Heart right ventricle (tissue), 16 donors: ENCODE results near the gene ADARB1. TPM values are rescaled to one million over a fixed set of nuclear protein-coding genes. Genes with fewer than 3 reads are reported as not detected.

Source experiments
- ATAC-seq, 8 donors: fragments of 200-7000 bp; cut with Tn5 transposase; one replicate each; pipeline ENCODE4 v1.9.1; 2020; ENCODE audit warnings: mild to moderate bottlenecking in 8 of 8, moderate library complexity in 8 of 8, moderate number of reproducible peaks in 1 of 8
- DNase-seq, 2 donors: peaks; one replicate each; pipeline ENCODE4 v3.0.0-alpha.2; 2020
- H3K27ac ChIP-seq, 10 donors: fragments of 200-600 bp; sonication (generic) in 2 of 10; one replicate each; pipeline versions ENCODE4 v1.5.0 to v1.8.0; 2020 to 2022; ENCODE audit warnings: mild to moderate bottlenecking in 3 of 10
- H3K27me3 ChIP-seq, 7 donors: fragments of 200-600 bp; one replicate each; pipeline ENCODE4 v1.8.0; 2021 to 2022; ENCODE audit warnings: mild to moderate bottlenecking in 2 of 7
- H3K36me3 ChIP-seq, 9 donors: fragments of 200-600 bp; sonication (generic) in 1 of 9; one replicate each; pipeline versions ENCODE4 v1.5.0 to v1.8.0; 2020 to 2022; ENCODE audit warnings: mild to moderate bottlenecking in 2 of 9
- H3K4me1 ChIP-seq, 9 donors: fragments of 200-600 bp; sonication (generic) in 1 of 9; one replicate each; pipeline versions ENCODE4 v1.5.0 to v1.8.0; 2020 to 2022; ENCODE audit warnings: mild to moderate bottlenecking in 4 of 9
- H3K4me3 ChIP-seq, 10 donors: fragments of 200-600 bp; sonication (generic) in 2 of 10; one replicate each; pipeline versions ENCODE4 v1.5.0 to v1.8.0; 2020 to 2022; ENCODE audit warnings: mild to moderate bottlenecking in 7 of 10, moderate library complexity in 2 of 10
- H3K9me3 ChIP-seq, 11 donors: fragments of 200-600 bp in 10 of 11; sonication (generic) in 2 of 11; one replicate each; pipeline versions ENCODE4 v1.5.0 to v1.8.0; 2013 to 2022; ENCODE audit warnings: mild to moderate bottlenecking in 2 of 11, control low read depth in 1 of 11, moderate library complexity in 1 of 11
- CTCF ChIP-seq, 9 donors: fragments of 200-600 bp; sonication (generic) in 2 of 9; IDR thresholded peaks; one replicate each; pipeline versions ENCODE4 v1.5.0 to v1.8.0; 2021 to 2022; ENCODE audit warnings: antibody characterized with exemption in 9 of 9, mild to moderate bottlenecking in 5 of 9, moderate library complexity in 1 of 9
- WGBS, 2 donors: extraction: QIAGEN DNeasy Blood & Tissue Kit; methylation state at CpG; one replicate each; pipeline ENCODE4 v1.1.7; 2013; ENCODE audit warnings: inconsistent platforms in 1 of 2; 5-methylcytosine and 5-hydroxymethylcytosine counted together
- intact Hi-C, 10 donors: fragments of 100-400 bp; cut with DNase I; formaldehyde crosslinking; loops; one replicate each; pipeline versions ENCODE4 v1.11.1 to v1.14.2; 2022
- polyA plus RNA-seq, 2 donors: library from polyadenylated mRNA; stranded (reverse); fragments of 200-250 nt; gene quantifications; one replicate each; pipeline ENCODE4 v1.2.3, GENCODE V29; 2013
- total RNA-seq, 10 donors: library from RNA; stranded (reverse); fragmentation: NEBNext Ultra II Directional in 3 of 10; extraction: Animal tissue kit (Norgen Biotek cat#: 25700) in 3 of 10; gene quantifications; one replicate each; pipeline versions ENCODE4 v1.2.1 to v1.2.4, GENCODE V29; 2021 to 2023
- donor health status: Arrhythmogenic right ventricular cardiomyopathy.
- donor health status: ischemic (EF 13 %, LVEDD 7.1; RV severe dilation, severe dysfunction).
- donor health status: healthy with polysubstance abuse.
- donor health status: DM: no; HTN: yes; CAD: no.
- donor health status: DM: no; HTN: no; CAD: no.
- donor health status: ischemic (EF 25% LVEDD 6.9; RV normal size, moderate dysfunction).
- donor health status: ischemic (EF 25% LVEDD 5.7; RV mildly dilated, moderate dysfunction).
- donor health status: healthy.
- donor health status: DM: yes; HTN: yes; CAD: no.
- donor health status: Ischemic cardiomyopathy.
- donor health status: ischemic (EF 35%, LVEDD 5.7; RV mildly dilated, moderate dysfunction).
- donor health status: nonischemic (EF 11% LVEDD 7.7; RV severe dilation, severe dysfunction).
- donor health status: DM: yes; HTN: yes; CAD: no.
- donor health status: PGD.
- donor health status: ischemic (EF 29% LVEDD 5.4; RV normal size, mild dysfunction).
- donor health status: nonischemic (EF 23%, LVEDD 6.1; RV moderate dilation, normal function).

ADARB1 gene
- total and polyA plus RNA-seq, 12 donors = 7.4 to 21.2 (median 13.5) TPM

DNA sequence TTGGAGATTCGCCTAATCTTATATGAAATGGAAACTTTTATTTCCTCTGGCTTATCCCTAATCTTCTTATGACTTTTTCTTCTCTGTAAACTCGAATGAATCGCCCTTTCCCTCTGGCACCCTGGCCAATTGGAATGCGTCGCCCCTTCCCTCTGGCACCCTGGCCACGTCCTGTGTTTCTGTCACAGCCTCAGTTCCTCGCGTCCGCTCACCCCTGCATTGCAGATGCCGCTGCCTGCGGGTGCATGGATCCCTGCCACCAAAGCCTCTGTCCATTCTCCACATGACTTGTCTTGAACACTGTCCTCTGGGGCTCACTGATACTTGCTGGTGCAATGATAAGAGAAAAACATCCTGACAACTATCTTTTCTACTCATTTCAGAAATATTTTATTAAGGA, 104.6 kb downstream of the ADARB1 start:
- ATAC-seq (no peak), DNase-seq (no peak)
- peaks cover 0 to 88% (median 11%) of the 10 kb centered on the region in 9 donors for H3K36me3 ChIP-seq
- no peaks in the 10 kb centered on the region for H3K9me3 ChIP-seq
- 92 to 95% methylated on average over 11 of the region's 11 CpGs for WGBS, 2 donors
- H3K27ac ChIP-seq = no peak overlapping the region
- TF ChIP-seq CTCF (IDR thresholded peaks at IDR 0.05) = no peak
- no peaks in the 10 kb centered on the region for H3K27me3 ChIP-seq
- intact Hi-C loops = no loop called here
- no peak overlapping the region for H3K4me3 ChIP-seq
- no peaks in the 10 kb centered on the region for H3K4me1 ChIP-seq

DNA sequence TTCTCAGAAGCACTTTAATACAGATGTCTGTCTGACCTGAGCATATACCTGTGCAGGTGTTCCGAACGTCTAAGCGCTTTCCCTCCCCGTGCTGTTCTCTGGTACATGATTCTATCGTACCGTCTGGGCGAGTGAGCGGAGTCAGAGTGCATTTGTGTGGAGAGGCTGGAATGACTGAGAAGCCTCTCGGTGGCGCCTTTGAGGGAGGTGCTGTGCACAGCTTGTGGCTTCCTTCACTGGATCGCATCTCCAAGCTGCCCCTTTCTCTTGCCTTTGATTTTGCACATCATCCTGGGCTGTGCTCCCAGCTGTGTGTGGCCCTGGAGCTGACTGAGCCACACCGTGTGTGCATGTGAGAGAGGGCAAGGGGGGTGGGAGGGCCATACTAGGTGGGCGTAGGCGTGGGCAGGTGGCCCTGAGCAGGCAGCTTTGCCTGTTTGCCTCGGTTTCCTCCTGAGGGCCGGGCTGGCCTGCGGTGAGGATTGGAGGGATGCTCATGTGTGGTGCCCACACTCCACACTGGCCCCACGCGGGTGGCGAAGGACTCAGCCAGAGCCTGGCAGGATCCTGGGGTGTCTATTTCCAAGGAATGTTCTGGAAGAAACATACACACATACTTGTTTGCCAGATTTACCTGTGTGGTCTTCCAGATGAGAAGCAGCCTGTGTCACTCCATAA, 105.3 kb downstream of the ADARB1 start:
- H3K4me3 ChIP-seq = no peak overlapping the region
- no peak overlapping the region for H3K27ac ChIP-seq
- no peaks in the 10 kb centered on the region for H3K4me1 ChIP-seq
- intact Hi-C loops = no loop called here
- H3K36me3 ChIP-seq = peaks cover 0 to 92% (median 17%) of the 10 kb centered on the region in 9 donors
- DNase-seq (no peak), ATAC-seq (peak in 1 of 8 donors; percentile 14)
- H3K9me3 ChIP-seq = no peaks in the 10 kb centered on the region
- WGBS, 2 donors = 95% methylated on average over 20 of the region's 20 CpGs
- TF ChIP-seq CTCF (IDR thresholded peaks at IDR 0.05) = no peak
- no peaks in the 10 kb centered on the region for H3K27me3 ChIP-seq

DNA sequence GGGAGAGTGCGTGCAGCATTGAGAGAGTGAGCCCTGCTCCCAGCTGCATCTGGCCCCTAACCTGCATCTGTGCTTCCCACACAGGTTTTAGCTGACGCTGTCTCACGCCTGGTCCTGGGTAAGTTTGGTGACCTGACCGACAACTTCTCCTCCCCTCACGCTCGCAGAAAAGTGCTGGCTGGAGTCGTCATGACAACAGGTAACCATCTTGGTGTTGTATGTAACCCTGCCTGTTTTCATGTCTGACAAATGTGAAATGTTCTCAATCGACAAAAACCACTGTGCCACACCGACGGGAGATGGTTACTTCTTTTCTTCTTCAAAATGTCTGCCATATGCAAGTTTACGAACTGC, 105.8 kb downstream of the ADARB1 start:
- H3K4me3 ChIP-seq = no peak overlapping the region
- no peak for TF ChIP-seq CTCF (IDR thresholded peaks at IDR 0.05)
- H3K27ac ChIP-seq = no peak overlapping the region
- no peaks in the 10 kb centered on the region for H3K9me3 ChIP-seq
- WGBS, 2 donors = 90 to 93% methylated on average over 11 of the region's 11 CpGs
- intact Hi-C loops = no loop called here
- no peaks in the 10 kb centered on the region for H3K4me1 ChIP-seq
- H3K36me3 ChIP-seq = peaks cover 0 to 97% (median 22%) of the 10 kb centered on the region in 9 donors
- H3K27me3 ChIP-seq = no peaks in the 10 kb centered on the region
- ATAC-seq (no peak), DNase-seq (no peak)

DNA sequence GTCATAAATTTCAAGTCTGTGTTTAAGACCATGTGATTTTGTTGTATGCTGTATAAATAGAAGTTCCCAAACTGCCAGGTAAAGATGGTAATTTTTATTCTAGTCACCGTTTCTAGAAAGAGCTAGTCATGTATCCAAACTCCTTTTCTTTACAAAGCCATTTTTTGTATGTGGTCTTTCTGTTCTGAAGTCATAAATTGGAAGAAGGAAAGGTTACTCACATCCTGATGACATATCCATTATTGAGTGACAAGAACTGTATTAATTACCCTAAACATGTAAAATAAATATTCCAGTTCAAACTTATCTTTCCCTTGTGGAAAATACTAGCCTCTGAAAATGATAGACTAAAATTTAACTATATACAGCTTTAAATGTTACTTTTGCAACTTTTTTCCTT, 108.6 kb downstream of the ADARB1 start:
- Histone ChIP-seq H3K4me1 (no peaks in the 10 kb centered on the region), H3K4me3 (no peak overlapping the region), H3K36me3 (peaks cover 0 to 98% (median 49%) of the 10 kb centered on the region in 9 donors), H3K9me3 (peaks cover 0 to 24% (median 15%) of the 10 kb centered on the region in 11 donors), H3K27ac (no peak overlapping the region), H3K27me3 (no peaks in the 10 kb centered on the region)
- 86 to 89% methylated on average over 1 of the region's 1 CpG for WGBS, 2 donors
- DNase-seq = no peak
- no peak for ATAC-seq
- TF ChIP-seq CTCF (IDR thresholded peaks at IDR 0.05) = no peak
- intact Hi-C loops = no loop called here
